Measurements from ENCODE around the gene CRHBP.

DNA sequence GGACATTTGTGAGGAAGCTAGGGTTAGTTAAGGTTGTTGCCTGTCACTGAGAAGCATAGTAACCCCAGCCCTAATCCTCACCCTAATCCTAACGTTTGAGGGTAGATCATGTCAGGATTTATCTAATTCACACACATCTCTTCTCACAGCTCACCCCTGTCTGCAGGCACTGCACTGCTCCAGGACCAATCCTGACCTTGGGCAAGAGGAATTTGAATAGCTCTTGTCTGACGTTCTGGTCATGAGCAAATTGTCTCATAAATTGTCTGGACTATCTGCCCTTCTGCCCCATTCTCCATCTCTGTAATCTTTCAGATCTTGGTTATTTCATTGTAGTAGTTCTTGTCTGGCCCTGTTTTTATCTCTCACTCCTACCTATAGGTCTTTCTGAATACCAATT is 18.7 kb downstream of the CRHBP start:
- TF ChIP-seq POLR2AphosphoS5 (IDR thresholded peaks at IDR 0.05; ENCODE audit: borderline replicate concordance, low read depth, low read length), result no peak
- TF ChIP-seq EZH2 (IDR thresholded peaks at IDR 0.05), result no peak
- no peak for TF ChIP-seq FOXP2 (optimal IDR thresholded peaks at IDR 0.05; ENCODE audit: control extremely low read depth, extremely low read length, insufficient read depth)

All from SK-N-MC (cell line).